Glomerular endothelial cell (primary cell): Measurements from ENCODE around the gene SLC25A13. TPM values are rescaled to one million over a fixed set of nuclear protein-coding genes. Genes with fewer than 3 reads are reported as not detected.
"Not testable (repeated sequence)": the region's sequence is repeated elsewhere in the genome, so short reads cannot be mapped to it uniquely, and the experiment has no call there.

Source experiments
- DNase-seq: peaks from one replicate; pipeline ENCODE4 v3.0.0-alpha.2; 2011; ENCODE audit warnings: low read depth, low spot score; ENCODE audit errors: extremely low read depth
- total RNA-seq: library from RNA; depleted of rRNA; stranded (reverse); fragments of >200 nt; gene quantifications from 2 replicates; pipeline ENCODE4 v1.2.3, GENCODE V29; 2015

The SLC25A13 gene, protein sequence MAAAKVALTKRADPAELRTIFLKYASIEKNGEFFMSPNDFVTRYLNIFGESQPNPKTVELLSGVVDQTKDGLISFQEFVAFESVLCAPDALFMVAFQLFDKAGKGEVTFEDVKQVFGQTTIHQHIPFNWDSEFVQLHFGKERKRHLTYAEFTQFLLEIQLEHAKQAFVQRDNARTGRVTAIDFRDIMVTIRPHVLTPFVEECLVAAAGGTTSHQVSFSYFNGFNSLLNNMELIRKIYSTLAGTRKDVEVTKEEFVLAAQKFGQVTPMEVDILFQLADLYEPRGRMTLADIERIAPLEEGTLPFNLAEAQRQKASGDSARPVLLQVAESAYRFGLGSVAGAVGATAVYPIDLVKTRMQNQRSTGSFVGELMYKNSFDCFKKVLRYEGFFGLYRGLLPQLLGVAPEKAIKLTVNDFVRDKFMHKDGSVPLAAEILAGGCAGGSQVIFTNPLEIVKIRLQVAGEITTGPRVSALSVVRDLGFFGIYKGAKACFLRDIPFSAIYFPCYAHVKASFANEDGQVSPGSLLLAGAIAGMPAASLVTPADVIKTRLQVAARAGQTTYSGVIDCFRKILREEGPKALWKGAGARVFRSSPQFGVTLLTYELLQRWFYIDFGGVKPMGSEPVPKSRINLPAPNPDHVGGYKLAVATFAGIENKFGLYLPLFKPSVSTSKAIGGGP
- total RNA-seq, result 29.4 and 38.6 TPM in 2 replicates

DNA sequence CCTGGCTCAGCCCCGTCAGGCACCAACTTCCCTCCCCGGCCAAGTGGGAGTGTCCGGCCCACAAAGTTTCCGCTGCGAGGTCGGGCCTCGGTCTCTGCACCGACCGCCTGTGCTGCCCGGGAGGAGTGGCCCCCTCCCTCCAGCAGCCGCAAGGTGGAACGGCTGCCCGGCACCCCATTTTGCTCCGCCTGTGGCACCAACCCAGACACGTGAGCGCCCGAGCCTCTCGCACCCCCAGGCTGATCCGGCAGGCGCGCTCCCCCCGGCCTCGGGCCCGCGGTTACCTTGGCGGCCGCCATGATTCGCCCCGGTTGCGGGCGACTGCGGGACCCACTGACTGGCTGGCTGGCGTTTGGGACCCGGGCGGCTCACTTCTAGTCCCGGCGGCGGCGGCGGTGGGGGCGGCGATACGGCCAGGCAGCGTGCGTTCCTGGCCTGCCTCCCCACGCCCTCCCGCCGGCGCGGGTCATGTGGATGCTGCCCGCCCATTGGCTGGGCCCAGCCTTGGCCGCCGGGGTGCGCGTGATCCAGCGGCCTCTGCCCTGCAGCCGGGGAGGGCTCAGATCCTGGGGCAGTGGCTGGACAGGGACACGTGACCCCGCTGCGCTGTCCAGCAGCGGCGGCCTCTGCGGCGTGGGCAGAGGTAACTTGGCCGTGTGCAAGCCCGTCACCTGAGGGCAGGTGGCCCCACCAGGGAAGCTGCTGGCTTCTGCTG, at the start of gene SLC25A13:
Gene SLC25A13, minus strand, starts transcription at position 441 of the 715 bp plus-strand sequence. Its CDS starts 142 bp downstream, at position 299.
- no peak for DNase-seq

- DNase-seq, result not testable (repeated sequence)
Observed at GRCh38 chr7:96365916-96366315, 44.0 kb upstream of the SLC25A13 start.

DNA sequence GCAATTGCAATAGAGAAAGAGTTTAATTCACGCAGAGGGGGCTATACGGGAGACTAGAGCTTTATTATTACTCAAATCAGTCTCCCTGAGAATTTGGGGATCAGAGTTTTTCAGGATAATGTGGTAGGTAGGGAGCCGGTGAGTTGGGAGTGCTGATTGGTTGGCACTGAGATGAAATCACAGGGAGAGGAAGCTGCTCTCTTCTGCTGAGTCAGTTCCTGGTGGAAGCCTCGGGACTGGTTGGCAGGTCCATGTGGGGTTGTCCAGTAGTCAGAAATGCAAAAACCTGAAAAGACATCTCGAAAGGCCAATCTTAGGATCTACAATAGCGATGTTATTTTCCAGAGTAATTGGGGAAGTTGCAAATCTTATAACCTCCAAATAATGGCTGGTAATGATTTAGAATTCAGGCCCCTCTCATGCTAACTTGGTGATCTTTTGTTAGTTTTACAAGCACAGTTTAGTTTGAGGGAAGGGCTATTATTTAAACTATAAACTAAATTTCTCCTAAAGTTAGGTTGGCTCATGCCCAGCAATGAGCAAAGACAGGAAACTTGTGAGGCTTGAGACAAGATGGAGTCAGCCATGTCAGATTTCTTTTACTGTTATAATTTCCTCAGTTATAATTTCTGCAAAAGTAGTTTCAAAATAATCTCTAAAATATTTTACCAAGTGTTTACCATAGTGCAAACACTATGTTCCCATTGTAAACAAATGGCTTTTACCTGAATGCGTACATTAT, 39.4 kb upstream of the SLC25A13 start:
- no peak for DNase-seq

DNA sequence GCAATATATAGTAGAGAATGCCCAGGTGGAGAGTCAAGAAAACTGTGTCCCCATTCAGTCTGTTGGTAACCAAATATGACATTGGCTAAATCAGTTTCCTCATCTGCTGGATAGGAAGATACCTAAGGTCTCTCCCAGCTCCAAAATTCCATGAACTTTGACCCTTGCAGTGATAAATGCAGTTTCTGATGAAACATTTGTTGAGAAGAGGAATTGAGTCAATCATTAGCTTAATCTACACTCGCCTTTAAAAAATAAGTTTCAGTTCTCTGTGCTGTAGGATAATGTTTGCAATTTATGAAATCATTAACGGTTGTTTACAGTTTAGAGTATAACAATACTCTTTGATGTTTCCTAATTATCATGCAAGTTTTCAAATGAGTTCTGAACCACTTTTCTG, 38.0 kb upstream of the SLC25A13 start:
- DNase-seq, result no peak

DNA sequence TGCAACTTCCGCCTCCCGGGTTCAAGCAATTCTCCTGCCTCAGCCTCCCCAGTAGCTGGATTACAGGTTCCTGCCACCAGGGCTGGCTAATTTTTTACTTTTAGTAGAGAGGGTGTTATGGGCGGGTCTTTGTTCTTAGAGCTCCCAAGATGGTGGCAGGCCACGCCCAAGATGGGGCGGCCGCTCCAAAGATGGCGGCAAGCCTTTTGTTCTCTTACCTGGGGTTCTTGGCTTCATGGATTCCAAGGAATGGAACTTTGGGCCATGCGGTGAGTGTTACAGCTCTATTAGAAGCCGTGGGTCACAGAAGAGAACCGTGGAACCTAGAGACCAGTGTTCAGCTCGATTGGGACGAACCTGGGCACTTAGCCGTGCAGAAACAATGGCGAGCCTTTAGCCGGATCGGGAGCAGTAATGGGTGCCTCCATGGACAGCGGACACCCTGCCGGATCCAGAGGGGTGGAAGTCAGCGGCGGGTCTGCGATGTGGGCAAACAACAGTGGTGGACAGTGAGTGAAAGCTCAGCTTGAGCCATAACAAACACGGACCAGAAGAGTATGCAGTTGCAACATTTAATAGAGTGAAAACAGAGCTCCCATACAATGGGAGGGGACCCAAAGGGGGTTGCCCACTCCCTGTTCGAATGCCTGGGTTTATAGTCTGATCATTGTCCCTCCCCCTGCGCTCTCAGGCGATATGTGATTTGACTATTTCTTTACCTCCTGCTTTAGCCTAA, 36.5 kb upstream of the SLC25A13 start:
- DNase-seq, result not testable (repeated sequence)

DNA sequence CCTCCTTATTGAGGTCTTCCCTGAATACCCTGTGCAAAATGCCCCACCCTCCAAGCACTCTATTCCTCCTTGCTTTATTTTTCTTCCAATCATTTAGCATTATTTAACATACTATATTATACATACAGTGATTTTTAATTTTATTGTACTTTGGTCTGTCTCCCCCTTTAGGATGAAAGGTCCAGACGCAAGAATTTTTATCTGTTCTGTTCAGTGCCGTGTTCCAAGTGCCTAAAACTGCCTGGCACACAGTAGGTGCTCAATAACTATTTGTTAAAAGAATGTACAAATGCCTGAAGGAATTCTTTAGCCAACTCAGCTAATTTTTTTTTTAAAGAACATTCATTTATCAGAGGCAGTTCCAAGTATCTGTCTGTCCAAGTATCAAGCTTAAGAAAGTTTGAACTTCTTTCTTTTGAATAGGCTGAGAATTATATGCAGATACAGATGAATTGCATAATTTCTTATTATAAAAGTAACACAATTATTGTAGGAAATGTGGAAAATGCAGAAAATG, 34.1 kb upstream of the SLC25A13 start:
- DNase-seq, result no peak

DNA sequence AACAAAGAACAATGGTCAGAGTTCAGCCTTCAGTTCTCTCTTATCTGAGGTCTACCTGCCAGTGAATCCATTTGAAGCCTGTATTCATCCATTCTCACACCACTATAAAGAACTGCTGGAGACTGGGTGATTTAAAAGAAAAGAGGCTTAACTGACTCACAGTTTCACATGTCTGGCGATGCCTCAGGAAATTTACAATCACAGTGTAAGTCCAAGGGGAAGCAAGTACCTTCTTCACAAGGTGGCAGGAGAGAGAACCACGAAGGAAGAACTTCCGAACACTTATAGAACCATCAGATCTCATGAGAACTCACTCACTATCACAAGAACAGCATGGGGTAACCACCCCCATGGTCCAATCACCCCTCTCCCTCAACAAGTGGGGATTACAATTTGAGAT, 33.0 kb upstream of the SLC25A13 start:
- DNase-seq, result no peak

GRCh38 chr7:96349572-96349971, 27.7 kb upstream of the SLC25A13 start:
- no peak for DNase-seq

- no peak for DNase-seq
Observed at GRCh38 chr7:96347471-96347870, 25.6 kb upstream of the SLC25A13 start.

DNA sequence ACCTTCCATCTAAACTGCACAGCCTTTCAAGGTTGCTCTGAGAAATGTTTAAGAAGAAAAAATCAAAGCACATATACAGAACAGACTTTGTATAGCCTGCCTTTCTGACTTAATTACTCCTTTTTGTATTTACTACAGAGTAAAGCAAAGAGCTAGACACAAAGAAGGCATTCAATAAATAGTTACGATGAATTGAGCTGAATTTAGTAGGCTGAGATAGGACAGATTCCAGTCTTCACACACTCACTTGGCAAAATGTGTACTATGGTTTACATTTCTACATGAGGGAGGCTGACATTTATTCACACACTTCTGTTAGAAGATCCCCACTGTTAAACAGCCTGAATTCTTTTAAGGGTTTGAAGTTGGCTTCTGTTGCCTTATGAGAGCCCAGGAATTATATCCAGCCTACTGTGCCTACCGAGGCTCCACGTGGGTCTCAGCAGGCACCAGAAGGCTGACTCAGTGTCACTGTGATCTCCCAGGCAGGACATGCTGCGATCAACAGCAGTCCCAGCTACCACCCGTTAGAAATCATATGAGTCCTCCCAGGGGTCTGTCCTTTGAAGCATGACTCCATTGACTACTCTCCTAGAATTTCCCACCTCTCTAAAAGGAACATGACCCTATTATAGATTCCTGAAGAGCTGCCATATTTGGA, 24.5 kb upstream of the SLC25A13 start:
- DNase-seq, result no peak

DNA sequence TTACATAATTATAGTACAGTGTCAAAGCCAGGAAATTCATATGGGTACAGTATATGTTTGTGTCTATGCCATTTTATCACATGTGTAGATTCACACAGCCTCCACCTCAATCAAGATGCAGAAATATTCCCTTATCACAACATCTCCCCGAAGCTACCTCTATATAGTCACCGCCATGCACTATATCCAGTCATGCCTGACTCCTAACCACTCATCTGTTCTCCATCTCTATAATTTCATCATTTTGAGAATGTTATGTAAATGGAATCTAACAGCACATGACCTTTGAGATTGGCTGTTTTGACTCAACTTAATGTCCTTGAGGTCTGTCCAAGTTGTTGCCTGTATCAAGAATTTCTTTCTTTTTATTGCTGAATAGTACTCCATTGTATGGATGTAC, 22.3 kb upstream of the SLC25A13 start:
- DNase-seq, result no peak

DNA sequence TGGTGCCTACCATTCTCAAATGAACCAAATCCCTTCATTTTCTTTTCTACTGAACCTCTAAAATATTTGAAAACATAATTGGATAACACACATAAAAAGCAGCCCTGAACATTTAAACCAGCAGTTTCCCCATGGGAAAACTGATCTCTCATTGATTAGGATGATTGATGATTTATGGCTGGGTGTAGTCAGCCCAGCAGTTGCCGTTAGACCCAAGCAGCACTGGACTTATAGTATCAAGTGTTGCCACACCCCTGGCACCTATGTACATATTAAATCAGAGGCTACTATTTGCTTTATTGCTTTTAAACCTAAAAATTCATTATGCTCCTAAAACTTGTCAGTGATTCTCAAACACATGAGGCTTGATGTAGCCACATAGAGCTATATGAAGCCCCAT, 20.2 kb upstream of the SLC25A13 start:
- no peak for DNase-seq

GRCh38 chr7:96337519-96337918, 15.6 kb upstream of the SLC25A13 start:
- DNase-seq, result no peak

DNA sequence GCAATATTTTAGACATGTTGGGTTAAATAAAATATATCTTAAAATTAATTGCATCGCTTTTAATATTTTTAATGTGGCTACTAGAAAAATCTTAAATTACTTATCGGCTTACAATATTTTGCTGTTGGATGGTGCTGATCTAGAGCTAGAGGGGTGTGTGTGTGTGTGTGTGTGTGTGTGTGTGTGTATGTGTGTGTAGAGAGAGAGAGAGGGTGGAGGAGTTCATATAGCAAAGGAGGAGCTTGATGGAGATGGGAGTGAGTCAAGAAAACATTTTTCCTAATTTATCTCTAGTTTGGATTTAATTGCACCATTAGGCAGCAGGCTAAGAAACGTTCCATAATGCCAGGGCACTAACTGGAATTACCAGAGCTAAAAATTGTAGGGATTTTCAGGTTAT, 10.4 kb upstream of the SLC25A13 start:
- DNase-seq, result no peak

DNA sequence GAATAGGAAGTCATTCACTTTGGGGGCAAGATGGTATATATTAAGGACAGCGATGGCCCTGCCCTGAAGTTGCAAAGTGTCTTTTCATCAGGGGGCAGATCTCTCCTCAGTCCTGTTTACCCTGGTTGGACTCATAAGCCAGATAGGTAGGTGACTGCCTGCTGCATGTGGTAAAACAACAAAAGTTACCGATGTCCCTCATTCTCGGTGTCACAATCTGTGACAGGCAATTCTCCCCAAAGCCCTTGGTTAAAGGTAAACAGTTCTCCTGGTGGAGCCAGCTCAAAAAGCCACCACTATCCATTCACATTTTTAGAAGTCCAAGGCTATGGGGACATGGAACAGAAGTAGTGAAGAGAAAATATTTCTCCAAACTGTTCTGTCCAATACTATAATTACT, 9.9 kb upstream of the SLC25A13 start:
- DNase-seq, result no peak

DNA sequence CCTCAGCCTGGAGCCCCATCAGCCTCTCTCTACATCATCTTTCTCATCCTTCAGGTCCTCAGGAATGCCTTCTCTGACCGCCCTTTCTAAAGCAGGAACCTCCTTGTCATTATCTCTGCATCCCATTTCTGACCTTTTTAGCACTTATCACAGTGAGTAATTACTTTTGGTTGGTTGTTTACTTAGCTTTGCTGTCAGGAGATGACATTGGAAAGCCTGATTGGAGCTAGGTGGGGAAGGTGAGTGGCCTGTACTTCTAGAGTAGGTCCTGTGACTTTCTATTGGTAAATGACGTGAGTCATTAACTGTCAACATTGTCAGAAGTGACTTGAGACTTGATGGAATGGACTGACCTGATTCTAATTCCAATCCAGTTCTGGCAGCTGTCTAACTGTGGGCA, 9.3 kb upstream of the SLC25A13 start:
- no peak for DNase-seq

GRCh38 chr7:96330193-96330592, 8.3 kb upstream of the SLC25A13 start:
- no peak for DNase-seq

DNA sequence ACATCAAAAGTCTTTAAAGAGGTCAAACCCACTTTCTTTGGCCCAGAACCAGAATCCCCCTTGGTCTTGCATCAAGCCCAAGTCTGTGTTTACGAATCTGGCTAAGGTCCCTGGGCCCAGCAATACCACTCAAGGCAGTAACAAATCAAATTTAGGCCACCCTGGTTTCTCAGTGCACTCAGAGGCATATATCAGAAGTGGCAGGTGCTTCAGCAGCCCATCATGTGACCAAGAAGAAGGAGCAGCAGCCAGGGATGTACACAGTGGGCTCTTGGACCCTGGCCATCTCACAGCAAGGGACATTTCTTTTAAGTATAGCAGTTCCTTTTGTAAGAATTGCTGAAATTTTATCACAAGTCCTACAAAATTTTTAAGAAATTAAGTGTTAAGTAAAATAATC, 7.3 kb upstream of the SLC25A13 start:
- DNase-seq, result no peak

DNA sequence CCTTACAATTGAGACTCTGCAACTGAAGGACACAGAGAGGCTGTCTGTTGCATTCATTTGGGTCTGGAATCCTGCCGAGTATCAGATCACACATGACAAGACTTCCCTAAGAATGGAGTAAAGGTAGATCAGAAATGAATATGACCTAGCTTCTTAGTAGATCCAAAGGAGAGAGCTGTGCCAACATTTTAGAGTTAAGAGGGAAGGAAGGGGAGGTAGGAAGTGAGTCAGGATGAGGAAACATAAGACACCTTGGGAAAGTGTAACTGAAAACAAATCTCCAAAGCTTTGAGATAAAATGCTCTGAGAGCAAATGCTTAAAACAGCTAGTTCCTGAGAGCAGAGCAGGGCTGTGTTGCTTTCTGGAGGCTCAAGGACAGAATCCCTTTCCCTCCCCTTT, 6.1 kb upstream of the SLC25A13 start:
- DNase-seq, result no peak
